Body of pancreas (tissue), 4 donors: Measurements from ENCODE around the gene ATF3.

Source experiments
- POLR2A ChIP-seq, 3 donors: fragments of 450-650 bp; IDR thresholded peaks; one replicate each; pipeline ENCODE4 v1.6.1; 2016; ENCODE audit warnings: antibody characterized with exemption in 3 of 3, mild to moderate bottlenecking in 2 of 3
- TF ChIP-seq, protein P1 (sequence below), 7 experiments: fragments of 450-650 bp in 4 of 7; fragments of 200-600 bp in 3 of 7; sonication (generic) in 3 of 7; IDR thresholded peaks; one replicate each; pipeline ENCODE4 v1.5.1; 2016 to 2019; ENCODE audit warnings: antibody characterized with exemption in 7 of 7

- TF ChIP-seq, protein P1, sequence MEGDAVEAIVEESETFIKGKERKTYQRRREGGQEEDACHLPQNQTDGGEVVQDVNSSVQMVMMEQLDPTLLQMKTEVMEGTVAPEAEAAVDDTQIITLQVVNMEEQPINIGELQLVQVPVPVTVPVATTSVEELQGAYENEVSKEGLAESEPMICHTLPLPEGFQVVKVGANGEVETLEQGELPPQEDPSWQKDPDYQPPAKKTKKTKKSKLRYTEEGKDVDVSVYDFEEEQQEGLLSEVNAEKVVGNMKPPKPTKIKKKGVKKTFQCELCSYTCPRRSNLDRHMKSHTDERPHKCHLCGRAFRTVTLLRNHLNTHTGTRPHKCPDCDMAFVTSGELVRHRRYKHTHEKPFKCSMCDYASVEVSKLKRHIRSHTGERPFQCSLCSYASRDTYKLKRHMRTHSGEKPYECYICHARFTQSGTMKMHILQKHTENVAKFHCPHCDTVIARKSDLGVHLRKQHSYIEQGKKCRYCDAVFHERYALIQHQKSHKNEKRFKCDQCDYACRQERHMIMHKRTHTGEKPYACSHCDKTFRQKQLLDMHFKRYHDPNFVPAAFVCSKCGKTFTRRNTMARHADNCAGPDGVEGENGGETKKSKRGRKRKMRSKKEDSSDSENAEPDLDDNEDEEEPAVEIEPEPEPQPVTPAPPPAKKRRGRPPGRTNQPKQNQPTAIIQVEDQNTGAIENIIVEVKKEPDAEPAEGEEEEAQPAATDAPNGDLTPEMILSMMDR (IDR thresholded peaks at IDR 0.05): no peak
- TF ChIP-seq POLR2A (IDR thresholded peaks at IDR 0.05): peak; percentile 32 to 73 (median 53)
Observed at GRCh38 chr1:212607206-212607912, 1.2 kb upstream of the ATF3 start.
